Activated CD4-positive, alpha-beta T cell treated with anti-CD3 and anti-CD28 coated beads for 24 hours (primary cell): ENCODE data around the gene MECP2.
A peak's percentile ranks its signal among the peaks of the same experiment; 100 is the strongest.

Experiments used
- DNase-seq, 2 donors: peaks; one replicate each; pipeline ENCODE4 v3.0.0-alpha.2; 2020; ENCODE audit warnings: low read depth in 2 of 2

The MECP2 gene

GRCh38 chrX:154033848-154034247 is 63.7 kb downstream of the MECP2 start:
- no peak for DNase-seq

- no peak for DNase-seq
Observed at GRCh38 chrX:154032653-154033052, 64.9 kb downstream of the MECP2 start.

- no peak for DNase-seq
Observed at GRCh38 chrX:154032160-154032559, 65.4 kb downstream of the MECP2 start.

- no peak for DNase-seq
Observed at GRCh38 chrX:154030715-154031305, 66.7 kb downstream of the MECP2 start.

GRCh38 chrX:154030266-154030665 is 67.3 kb downstream of the MECP2 start:
- DNase-seq = no peak

GRCh38 chrX:154029439-154029838 is 68.1 kb downstream of the MECP2 start:
- no peak for DNase-seq

GRCh38 chrX:154028502-154029184 is 68.9 kb downstream of the MECP2 start:
- DNase-seq = no peak

GRCh38 chrX:154027986-154028385 is 69.5 kb downstream of the MECP2 start:
- DNase-seq = no peak

- no peak for DNase-seq
Observed at GRCh38 chrX:154027022-154027402, 70.5 kb downstream of the MECP2 start.

GRCh38 chrX:154026136-154027021 is 71.1 kb downstream of the MECP2 start:
- DNase-seq = no peak

GRCh38 chrX:154025230-154025629 is 72.3 kb downstream of the MECP2 start:
- DNase-seq = no peak

- no peak for DNase-seq
Observed at GRCh38 chrX:154024271-154024670, 73.2 kb downstream of the MECP2 start.

- no peak for DNase-seq
Observed at GRCh38 chrX:154023276-154024000, 74.1 kb downstream of the MECP2 start.

- DNase-seq = no peak
Observed at GRCh38 chrX:154022108-154022507, 75.4 kb downstream of the MECP2 start.

GRCh38 chrX:154021131-154021611 is 76.3 kb downstream of the MECP2 start:
- no peak for DNase-seq

- no peak for DNase-seq
Observed at GRCh38 chrX:154020536-154021115, 76.9 kb downstream of the MECP2 start.

- peak; percentile 26 to 41 for DNase-seq
Observed at GRCh38 chrX:154019633-154020528, 77.6 kb downstream of the MECP2 start, which contains the start of gene IRAK1. TSS of gene IRAK1 (minus strand) at chrX:154019902. CDS start at chrX:154019812, 90 bp downstream.

GRCh38 chrX:154019061-154019621 is 78.4 kb downstream of the MECP2 start:
- no peak for DNase-seq

GRCh38 chrX:154018518-154019060 is 78.9 kb downstream of the MECP2 start:
- DNase-seq = no peak
